IMR-90 (cell line): ENCODE data around the gene VAV3. TPM values are rescaled to one million over a fixed set of nuclear protein-coding genes. Genes with fewer than 3 reads are reported as not detected.

Experiments used
- ATAC-seq: fragments of 200-7000 bp; cut with Tn5 transposase; 2 replicates; pipeline ENCODE4 v1.9.1; 2020; ENCODE audit warnings: low read depth, mild to moderate bottlenecking, moderate library complexity
- BruUV-seq: library from RNA; stranded (reverse); fragments of 400-500 nt; replicated peaks from 2 replicates; lab custom pipeline; 2021; lab: Mats Ljungman, UMichigan
- CTCF ChIA-PET: fragments of 300-600 bp; formaldehyde crosslinking; extraction: SDS; loops from one replicate; lab custom pipeline; 2021; ENCODE audit warnings: antibody characterized with exemption; lab: Yijun Ruan, JAX
- POLR2A ChIA-PET: fragments of 300-600 bp; sonication (Branson Sonifier 250); formaldehyde crosslinking; loops from one replicate; lab custom pipeline; 2022; ENCODE audit warnings: antibody characterized with exemption; ENCODE audit not compliant: unreplicated experiment; lab: Charles Lee
- DNase-seq: peaks from one replicate; pipeline ENCODE4 v3.0.0; 2013
- H2AFZ ChIP-seq: replicated peaks from 2 replicates; pipeline ENCODE3; 2013; ENCODE audit warnings: low read length, mild to moderate bottlenecking; ENCODE audit not compliant: poor library complexity
- H2AK5ac ChIP-seq: 2 replicates; pipeline ENCODE4 v1.6.1; 2013; ENCODE audit warnings: low read depth, low read length, inconsistent platforms
- H2AK9ac ChIP-seq: replicated peaks from 2 replicates; pipeline ENCODE3; 2013; ENCODE audit warnings: mild to moderate bottlenecking, low read depth, low read length, moderate library complexity; ENCODE audit not compliant: poor library complexity
- H2BK120ac ChIP-seq: 2 replicates; pipeline ENCODE4 v1.6.1; 2013; ENCODE audit warnings: low read depth, low read length, inconsistent platforms
- H2BK15ac ChIP-seq: 3 replicates; pipeline ENCODE4 v1.6.1; 2013; ENCODE audit warnings: low read depth, low read length, inconsistent platforms
- H2BK20ac ChIP-seq: 2 replicates; pipeline ENCODE4 v1.6.1; 2013; ENCODE audit warnings: low read depth, mild to moderate bottlenecking, inconsistent platforms, low read length, moderate library complexity
- H2BK5ac ChIP-seq: 2 replicates; pipeline ENCODE4 v1.6.1; 2013; ENCODE audit warnings: mild to moderate bottlenecking, low read depth, low read length, inconsistent platforms; ENCODE audit not compliant: poor library complexity, severe bottlenecking
- H3K14ac ChIP-seq: replicated peaks from 2 replicates; pipeline ENCODE4 v1.6.1; 2013; ENCODE audit warnings: low read depth, low read length, inconsistent platforms
- H3K18ac ChIP-seq: 2 replicates; pipeline ENCODE4 v1.6.1; 2013; ENCODE audit warnings: low read depth, low read length, control low read depth
- H3K23ac ChIP-seq: 2 replicates; pipeline ENCODE4 v1.6.1; 2013; ENCODE audit warnings: low read depth, low read length, inconsistent platforms
- H3K27ac ChIP-seq: 2 replicates; pipeline ENCODE4 v1.5.1; 2013; ENCODE audit warnings: mild to moderate bottlenecking, control low read depth, low read length; ENCODE audit not compliant: insufficient read depth
- H3K27me3 ChIP-seq: 2 replicates; pipeline ENCODE4 v1.6.1; 2013; ENCODE audit warnings: low read length; ENCODE audit not compliant: control insufficient read depth, insufficient read depth
- H3K36me3 ChIP-seq: 2 replicates; pipeline ENCODE4 v1.6.1; 2013; ENCODE audit warnings: low read length, mixed read lengths; ENCODE audit not compliant: control insufficient read depth, insufficient read depth
- H3K4ac ChIP-seq: 2 replicates; pipeline ENCODE4 v1.6.1; 2013; ENCODE audit warnings: low read depth, low read length, inconsistent platforms
- H3K4me1 ChIP-seq: 2 replicates; pipeline ENCODE4 v1.6.1; 2013; ENCODE audit warnings: low read length, mixed read lengths; ENCODE audit not compliant: control insufficient read depth, insufficient read depth
- H3K4me2 ChIP-seq: 2 replicates; pipeline ENCODE4 v1.6.1; 2013; ENCODE audit warnings: low read depth, mild to moderate bottlenecking, control low read depth, low read length, moderate library complexity
- H3K4me3 ChIP-seq: 2 replicates; pipeline ENCODE4 v1.5.1; 2013; ENCODE audit warnings: low read depth, mild to moderate bottlenecking, control low read depth, low read length, moderate library complexity; ENCODE audit not compliant: insufficient read depth
- H3K56ac ChIP-seq: 2 replicates; pipeline ENCODE4 v1.6.1; 2013; ENCODE audit warnings: low read length, inconsistent platforms; ENCODE audit not compliant: insufficient read depth; ENCODE audit errors: extremely low read depth
- H3K79me1 ChIP-seq, 2 experiments: 2 replicates each; pipeline ENCODE4 v1.6.1; 2013; ENCODE audit warnings: low read length in 2 of 2, inconsistent platforms in 1 of 2, low read depth in 1 of 2
- H3K9ac ChIP-seq: 2 replicates; pipeline ENCODE4 v1.6.1; 2013; ENCODE audit warnings: low read depth, low read length, control low read depth
- H3K9me1 ChIP-seq: 2 replicates; pipeline ENCODE4 v1.6.1; 2013; ENCODE audit warnings: low read length, inconsistent platforms; ENCODE audit not compliant: insufficient read depth
- H3K9me3 ChIP-seq: 2 replicates; pipeline ENCODE4 v1.6.1; 2013; ENCODE audit warnings: low read length; ENCODE audit not compliant: control insufficient read depth, insufficient read depth
- H4K20me1 ChIP-seq: 2 replicates; pipeline ENCODE4 v1.6.1; 2013; ENCODE audit warnings: low read length, inconsistent platforms; ENCODE audit not compliant: insufficient read depth
- H4K5ac ChIP-seq: 2 replicates; pipeline ENCODE4 v1.6.1; 2013; ENCODE audit warnings: mild to moderate bottlenecking, low read depth, low read length, control low read depth
- H4K8ac ChIP-seq, 2 experiments: 2 replicates each; pipeline ENCODE4 v1.6.1; 2013; ENCODE audit warnings: low read depth in 2 of 2, low read length in 2 of 2, control low read depth in 1 of 2, inconsistent platforms in 1 of 2
- H4K91ac ChIP-seq: 2 replicates; pipeline ENCODE4 v1.6.1; 2013; ENCODE audit warnings: low read depth, low read length, inconsistent platforms; ENCODE audit not compliant: insufficient read depth
- BHLHE40 ChIP-seq: fragments of 150-350 bp; IDR thresholded peaks from 2 replicates; pipeline ENCODE4 v1.6.1; 2016; ENCODE audit warnings: mild to moderate bottlenecking, low read depth, low read length
- CEBPB ChIP-seq: IDR thresholded peaks from 2 replicates; pipeline ENCODE4 v1.6.1; 2012; ENCODE audit warnings: low read depth, low read length, improper control_type of control experiment
- CHD1 ChIP-seq: IDR thresholded peaks from 2 replicates; pipeline ENCODE4 v1.6.1; 2012; ENCODE audit warnings: low read depth, low read length, improper control_type of control experiment
- FOS ChIP-seq: fragments of 150-350 bp; IDR thresholded peaks from 2 replicates; pipeline ENCODE4 v1.6.1; 2016; ENCODE audit warnings: low read depth, low read length
- MAFK ChIP-seq: IDR thresholded peaks from 2 replicates; pipeline ENCODE4 v1.6.1; 2012; ENCODE audit warnings: low read depth, low read length, improper control_type of control experiment
- MAZ ChIP-seq: IDR thresholded peaks from 2 replicates; pipeline ENCODE4 v1.6.1; 2012; ENCODE audit warnings: low read depth, mild to moderate bottlenecking, low read length, improper control_type of control experiment, moderate library complexity, borderline replicate concordance
- MXI1 ChIP-seq: IDR thresholded peaks from 2 replicates; pipeline ENCODE4 v1.6.1; 2012; ENCODE audit warnings: low read depth, mild to moderate bottlenecking, low read length, moderate library complexity, borderline replicate concordance
- NFE2L2 ChIP-seq: fragments of 150-350 bp; IDR thresholded peaks from 2 replicates; pipeline ENCODE4 v1.6.1; 2016; ENCODE audit warnings: low read depth, mild to moderate bottlenecking, low read length
- POLR2A ChIP-seq: IDR thresholded peaks from 2 replicates; pipeline ENCODE4 v1.6.1; 2012; ENCODE audit warnings: mild to moderate bottlenecking, low read depth, low read length
- RAD21 ChIP-seq: IDR thresholded peaks from 2 replicates; pipeline ENCODE4 v1.6.1; 2012; ENCODE audit warnings: low read length, improper control_type of control experiment
- RCOR1 ChIP-seq: IDR thresholded peaks from 2 replicates; pipeline ENCODE4 v1.6.1; 2012; ENCODE audit warnings: mild to moderate bottlenecking, low read length, improper control_type of control experiment; ENCODE audit not compliant: insufficient replicate concordance
- RFX5 ChIP-seq: IDR thresholded peaks from 2 replicates; pipeline ENCODE4 v1.8.0; 2012; ENCODE audit warnings: low read depth, mild to moderate bottlenecking, low read length, moderate library complexity
- SMC3 ChIP-seq: fragments of 150-350 bp; IDR thresholded peaks from 2 replicates; pipeline ENCODE4 v1.6.1; 2016; ENCODE audit warnings: low read depth, mild to moderate bottlenecking, antibody characterized with exemption, low read length, moderate library complexity
- USF2 ChIP-seq: fragments of 150-350 bp; IDR thresholded peaks from 2 replicates; pipeline ENCODE4 v1.6.1; 2017; ENCODE audit warnings: mild to moderate bottlenecking, antibody characterized with exemption, low read length, low read depth
- WGBS, 2 experiments: methylation state at CpG; one replicate each; pipeline versions ENCODE4 v1.1.5 to v1.1.7; 2013; ENCODE audit warnings: missing lambda C conversion rate in 2 of 2; ENCODE audit not compliant: insufficient read length in 1 of 2; ENCODE audit errors: extremely low coverage in 2 of 2; 5-methylcytosine and 5-hydroxymethylcytosine counted together
- dilution Hi-C: fragments of 300-500 bp; cut with HindIII; formaldehyde crosslinking; loops from one replicate; pipeline ENCODE4 v1.14.3; 2018; ENCODE audit warnings: low sequenced_read_pairs; ENCODE audit not compliant: unreplicated experiment
- in situ Hi-C: fragments of 300-500 bp; cut with MboI; formaldehyde crosslinking; loops from 3 replicates; pipeline ENCODE4 v1.14.3; 2019; ENCODE audit warnings: low sequenced_read_pairs, inconsistent platforms, mixed read lengths
- intact Hi-C: fragments of 100-400 bp; cut with micrococcal nuclease; formaldehyde crosslinking; loops from 2 replicates; pipeline ENCODE4 v1.10.0; 2022
- polyA plus RNA-seq, 3 experiments: library from polyadenylated mRNA; depleted of rRNA; stranded (reverse); fragments of >200 nt; gene quantifications; 2 replicates each; pipeline ENCODE4 v1.2.3, GENCODE V29; 2012; ENCODE audit warnings: low replicate concordance in 1 of 3
- total RNA-seq: library from RNA; depleted of rRNA; stranded (reverse); fragments of >200 nt; gene quantifications from 2 replicates; pipeline ENCODE4 v1.2.3, GENCODE V29; 2012
- TF ChIP-seq, protein P1 (sequence below): fragments of 150-350 bp; IDR thresholded peaks from 2 replicates; pipeline ENCODE4 v1.6.1; 2016; ENCODE audit warnings: low read depth, mild to moderate bottlenecking, low read length, moderate library complexity, borderline replicate concordance
- TF ChIP-seq, protein P2 (sequence below): conservative IDR thresholded peaks from 2 replicates; pipeline ENCODE4 v1.5.1; 2012; ENCODE audit warnings: mild to moderate bottlenecking, low read depth, low read length, improper control_type of control experiment

VAV3 gene
- total and polyA plus RNA-seq, 2 of the 4 experiments (the other 2 are of a cell fraction): 0.12 to 0.18 TPM

DNA sequence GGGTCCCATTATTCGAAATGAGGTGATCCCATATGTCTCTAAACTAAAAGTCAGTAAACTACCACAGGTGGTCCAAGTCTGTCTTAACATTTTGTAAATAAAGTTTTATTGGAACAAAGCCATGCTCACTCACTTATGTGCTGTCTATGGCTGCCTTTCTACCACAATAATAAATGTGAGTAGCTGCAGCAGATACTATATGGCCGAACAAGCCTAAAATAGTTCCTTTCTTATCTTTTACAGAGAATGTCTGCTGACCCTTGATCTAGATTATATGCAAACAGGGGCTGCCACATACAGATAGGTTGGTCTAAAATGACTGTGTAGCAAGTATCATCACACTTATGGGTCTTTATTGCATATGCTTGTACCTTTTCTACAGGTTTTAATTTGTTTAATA is 140.0 kb downstream of the VAV3 start:
- Histone ChIP-seq H4K8ac (no peak overlapping the region), H2AK9ac (no peak overlapping the region), H2BK15ac (no peak overlapping the region), H3K4ac (no peak overlapping the region), H2AK5ac (no peak overlapping the region), H4K91ac (no peak overlapping the region), H3K9me3 (no peaks in the 10 kb centered on the region), H3K56ac (no peak overlapping the region), H3K4me3 (no peak overlapping the region), H3K36me3 (no peaks in the 10 kb centered on the region), H3K4me2 (no peak overlapping the region), H3K14ac (no peak overlapping the region), H4K5ac (no peak overlapping the region), H2BK5ac (no peak overlapping the region), H4K20me1 (no peaks in the 10 kb centered on the region), H2BK120ac (no peak overlapping the region), H3K23ac (no peak overlapping the region), H3K27me3 (no peaks in the 10 kb centered on the region), H2AFZ (no peak overlapping the region), H3K9ac (no peak overlapping the region), H3K9me1 (no peaks in the 10 kb centered on the region), H3K18ac (no peak overlapping the region), H2BK20ac (no peak overlapping the region), H3K79me1 (no peaks in the 10 kb centered on the region), H3K4me1 (no peaks in the 10 kb centered on the region), H3K27ac (no peak overlapping the region)
- intact Hi-C loops: no loop called here
- DNase-seq (no peak), ATAC-seq (no peak)
- CTCF ChIA-PET: no interaction called here
- WGBS, 2 experiments: no CpG with 5 or more reads among the region's 2 CpGs
- dilution Hi-C loops: no loop called here
- BruUV-seq: no TSS peak
- in situ Hi-C loops: no loop called here
- no peak for TF ChIP-seq BHLHE40
- TF ChIP-seq, protein P1, sequence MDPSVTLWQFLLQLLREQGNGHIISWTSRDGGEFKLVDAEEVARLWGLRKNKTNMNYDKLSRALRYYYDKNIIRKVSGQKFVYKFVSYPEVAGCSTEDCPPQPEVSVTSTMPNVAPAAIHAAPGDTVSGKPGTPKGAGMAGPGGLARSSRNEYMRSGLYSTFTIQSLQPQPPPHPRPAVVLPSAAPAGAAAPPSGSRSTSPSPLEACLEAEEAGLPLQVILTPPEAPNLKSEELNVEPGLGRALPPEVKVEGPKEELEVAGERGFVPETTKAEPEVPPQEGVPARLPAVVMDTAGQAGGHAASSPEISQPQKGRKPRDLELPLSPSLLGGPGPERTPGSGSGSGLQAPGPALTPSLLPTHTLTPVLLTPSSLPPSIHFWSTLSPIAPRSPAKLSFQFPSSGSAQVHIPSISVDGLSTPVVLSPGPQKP: no peak
- TF ChIP-seq POLR2A: no peak
- no peak for TF ChIP-seq CEBPB
- TF ChIP-seq RFX5: no peak
- no peak for TF ChIP-seq CHD1
- TF ChIP-seq SMC3: no peak
- no peak for TF ChIP-seq FOS
- no peak for TF ChIP-seq MAZ
- no peak for TF ChIP-seq NFE2L2
- no peak for TF ChIP-seq MAFK
- TF ChIP-seq, protein P2, sequence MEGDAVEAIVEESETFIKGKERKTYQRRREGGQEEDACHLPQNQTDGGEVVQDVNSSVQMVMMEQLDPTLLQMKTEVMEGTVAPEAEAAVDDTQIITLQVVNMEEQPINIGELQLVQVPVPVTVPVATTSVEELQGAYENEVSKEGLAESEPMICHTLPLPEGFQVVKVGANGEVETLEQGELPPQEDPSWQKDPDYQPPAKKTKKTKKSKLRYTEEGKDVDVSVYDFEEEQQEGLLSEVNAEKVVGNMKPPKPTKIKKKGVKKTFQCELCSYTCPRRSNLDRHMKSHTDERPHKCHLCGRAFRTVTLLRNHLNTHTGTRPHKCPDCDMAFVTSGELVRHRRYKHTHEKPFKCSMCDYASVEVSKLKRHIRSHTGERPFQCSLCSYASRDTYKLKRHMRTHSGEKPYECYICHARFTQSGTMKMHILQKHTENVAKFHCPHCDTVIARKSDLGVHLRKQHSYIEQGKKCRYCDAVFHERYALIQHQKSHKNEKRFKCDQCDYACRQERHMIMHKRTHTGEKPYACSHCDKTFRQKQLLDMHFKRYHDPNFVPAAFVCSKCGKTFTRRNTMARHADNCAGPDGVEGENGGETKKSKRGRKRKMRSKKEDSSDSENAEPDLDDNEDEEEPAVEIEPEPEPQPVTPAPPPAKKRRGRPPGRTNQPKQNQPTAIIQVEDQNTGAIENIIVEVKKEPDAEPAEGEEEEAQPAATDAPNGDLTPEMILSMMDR: no peak
- no peak for TF ChIP-seq USF2
- TF ChIP-seq RCOR1: no peak
- no peak for TF ChIP-seq RAD21
- no peak for TF ChIP-seq MXI1
- POLR2A ChIA-PET: no interaction called here
